HCT116 (cell line): Measurements from ENCODE around the gene OR2AE1. TPM values are rescaled to one million over a fixed set of nuclear protein-coding genes. Genes with fewer than 3 reads are reported as not detected.

Experiments
- ATAC-seq: fragments of 200-7000 bp; cut with Tn5 transposase; 2 replicates; pipeline ENCODE4 v1.9.1; 2020; ENCODE audit warnings: mild to moderate bottlenecking, moderate library complexity
- BruUV-seq: library from RNA; stranded (reverse); fragments of 400-500 nt; replicated peaks from 2 replicates; lab custom pipeline; 2021; lab: Mats Ljungman, UMichigan
- CTCF ChIA-PET: fragments of 300-600 bp; sonication (Branson Sonifier 250); formaldehyde crosslinking; loops from one replicate; lab custom pipeline; 2021; ENCODE audit warnings: antibody characterized with exemption; lab: Charles Lee
- POLR2A ChIA-PET: fragments of 300-600, 350-600 bp; sonication (Branson Sonifier 250); formaldehyde crosslinking; loops from one replicate; lab custom pipeline; 2021; ENCODE audit warnings: antibody characterized with exemption; lab: Charles Lee
- RAD21 ChIA-PET, 2 experiments: fragments of 300-600 bp; sonication (Branson Sonifier 250); formaldehyde crosslinking; loops; one replicate each; lab custom pipeline; 2023; ENCODE audit warnings: low total read pairs in 2 of 2; ENCODE audit not compliant: uncharacterized antibody in 2 of 2, unreplicated experiment in 2 of 2, low non-redundant PET in 1 of 2; lab: Charles Lee
- DNase-seq: peaks from one replicate; pipeline ENCODE4 v3.0.0-alpha.2; 2010; ENCODE audit warnings: low read depth, low spot score
- H2AFZ ChIP-seq: fragments of 200-600 bp; shearing (Covaris generic), sonication (generic); 2 replicates; pipeline ENCODE4 v1.6.1; 2017; ENCODE audit warnings: low read depth, mixed run types, mixed read lengths, antibody characterized with exemption, low read length; ENCODE audit not compliant: poor library complexity, severe bottlenecking
- H3K27ac ChIP-seq: 2 replicates; pipeline ENCODE4 v1.5.1; 2012; ENCODE audit warnings: low read depth, low read length
- H3K27me3 ChIP-seq: fragments of 200-600 bp; sonication (generic); 2 replicates; pipeline ENCODE4 v1.6.1; 2016; ENCODE audit warnings: mixed run types, low read length, mixed read lengths; ENCODE audit not compliant: insufficient read depth
- H3K36me3 ChIP-seq, 2 experiments: fragments of 200-500 bp in 1 of 2; fragments of 200-600 bp in 1 of 2; sonication (Bioruptor generic) in 1 of 2; sonication (generic) in 1 of 2; 2 replicates each; pipeline versions ENCODE4 v1.5.1 to v1.6.1; 2014 to 2016; ENCODE audit warnings: low read length in 2 of 2, inconsistent platforms in 1 of 2, mixed read lengths in 1 of 2, mixed run types in 1 of 2; ENCODE audit not compliant: insufficient read depth in 2 of 2, control insufficient read depth in 1 of 2
- H3K4me1 ChIP-seq, 2 experiments: fragments of 200-600 bp in 1 of 2; sonication (generic) in 1 of 2; 2 replicates each; pipeline versions ENCODE4 v1.5.1 to v1.6.1; 2012 to 2017; ENCODE audit warnings: low read length in 2 of 2, inconsistent platforms in 1 of 2, mild to moderate bottlenecking in 1 of 2, mixed read lengths in 1 of 2, mixed run types in 1 of 2, moderate library complexity in 1 of 2; ENCODE audit not compliant: insufficient read depth in 2 of 2, control insufficient read depth in 1 of 2
- H3K4me2 ChIP-seq: fragments of 200-600 bp; sonication (generic); 2 replicates; pipeline ENCODE4 v1.6.1; 2017; ENCODE audit warnings: mixed run types, low read length, mixed read lengths
- H3K4me3 ChIP-seq, 2 experiments: fragments of 200-600 bp in 1 of 2; sonication (generic) in 1 of 2; replicated peaks in 1 of 2; 2 replicates each; pipeline ENCODE4 v1.5.1; 2011 to 2016; ENCODE audit warnings: low read length in 2 of 2, control low read depth in 1 of 2, low read depth in 1 of 2, mild to moderate bottlenecking in 1 of 2, mixed read lengths in 1 of 2, mixed run types in 1 of 2
- H3K79me2 ChIP-seq: fragments of 200-600 bp; sonication (generic); 2 replicates; pipeline ENCODE4 v1.6.1; 2017; ENCODE audit warnings: mild to moderate bottlenecking, mixed run types, low read length, moderate library complexity, mixed read lengths; ENCODE audit not compliant: insufficient read depth
- H3K9ac ChIP-seq: fragments of 200-600 bp; sonication (generic); 2 replicates; pipeline ENCODE4 v1.6.1; 2016; ENCODE audit warnings: low read length, mixed read lengths
- H3K9me2 ChIP-seq: fragments of 200-600 bp; sonication (generic), shearing (Covaris generic); 2 replicates; pipeline ENCODE4 v1.6.1; 2017; ENCODE audit warnings: mixed run types, mild to moderate bottlenecking, moderate library complexity; ENCODE audit not compliant: insufficient read depth
- H3K9me3 ChIP-seq, 2 experiments: fragments of 200-500 bp in 1 of 2; fragments of 200-600 bp in 1 of 2; sonication (Bioruptor generic) in 1 of 2; sonication (generic) in 1 of 2; 2 replicates each; pipeline ENCODE4 v1.6.1; 2014 to 2017; ENCODE audit warnings: low read length in 2 of 2, mixed read lengths in 2 of 2, inconsistent platforms in 1 of 2, low read depth in 1 of 2, mild to moderate bottlenecking in 1 of 2, mixed run types in 1 of 2, moderate library complexity in 1 of 2; ENCODE audit not compliant: control insufficient read depth in 1 of 2, insufficient read depth in 1 of 2
- H4K20me1 ChIP-seq: fragments of 200-600 bp; sonication (generic), shearing (Covaris generic); 2 replicates; pipeline ENCODE4 v1.6.1; 2017; ENCODE audit warnings: mixed run types, mild to moderate bottlenecking, moderate library complexity; ENCODE audit not compliant: insufficient read depth
- CBX3 ChIP-seq: IDR thresholded peaks from 2 replicates; pipeline ENCODE4 v1.6.1; 2012; ENCODE audit warnings: low read depth
- CEBPB ChIP-seq: IDR thresholded peaks from 2 replicates; pipeline ENCODE4 v1.6.1; 2012; ENCODE audit warnings: low read depth
- CTCF ChIP-seq, 3 experiments: fragments of 200-600 bp in 1 of 3; sonication (generic) in 1 of 3; IDR thresholded peaks in 2 of 3; conservative IDR thresholded peaks in 1 of 3; 2 replicates each; pipeline ENCODE4 v1.5.1; 2012 to 2017; ENCODE audit warnings: low read depth in 2 of 3, low read length in 2 of 3, antibody characterized with exemption in 1 of 3, borderline replicate concordance in 1 of 3, control low read depth in 1 of 3, mild to moderate bottlenecking in 1 of 3, mixed read lengths in 1 of 3, mixed run types in 1 of 3, moderate library complexity in 1 of 3; ENCODE audit not compliant: insufficient read depth in 1 of 3
- EGR1 ChIP-seq: IDR thresholded peaks from 2 replicates; pipeline ENCODE4 v1.6.1; 2012; ENCODE audit warnings: low read depth
- ELF1 ChIP-seq: IDR thresholded peaks from 2 replicates; pipeline ENCODE4 v1.6.1; 2012; ENCODE audit warnings: low read depth, borderline replicate concordance
- EZH2 ChIP-seq: fragments of 200-600 bp; sonication (generic); IDR thresholded peaks from 2 replicates; pipeline ENCODE4 v1.6.1; 2017; ENCODE audit warnings: antibody characterized with exemption, mixed run types
- EZH2phosphoT487 ChIP-seq: fragments of 200-600 bp; IDR thresholded peaks from 2 replicates; pipeline ENCODE4 v1.6.1; 2018; ENCODE audit warnings: antibody characterized with exemption, borderline replicate concordance
- FOSL1 ChIP-seq: IDR thresholded peaks from 2 replicates; pipeline ENCODE4 v1.6.1; 2012; ENCODE audit warnings: low read depth
- POLR2A ChIP-seq: IDR thresholded peaks from 2 replicates; pipeline ENCODE4 v1.7.0; 2011; ENCODE audit warnings: borderline replicate concordance; ENCODE audit not compliant: insufficient read depth, insufficient read length; ENCODE audit errors: extremely low read depth
- POLR2AphosphoS5 ChIP-seq: IDR thresholded peaks from 2 replicates; pipeline ENCODE4 v1.6.1; 2011; ENCODE audit warnings: mild to moderate bottlenecking, low read depth, low read length, moderate library complexity
- RAD21 ChIP-seq: IDR thresholded peaks from 2 replicates; pipeline ENCODE4 v1.6.1; 2012; ENCODE audit warnings: low read depth, mild to moderate bottlenecking
- SP1 ChIP-seq: IDR thresholded peaks from 2 replicates; pipeline ENCODE4 v1.6.1; 2012; ENCODE audit warnings: low read depth
- SRF ChIP-seq: IDR thresholded peaks from 2 replicates; pipeline ENCODE4 v1.6.1; 2012; ENCODE audit warnings: low read depth
- TCF7L2 ChIP-seq: IDR thresholded peaks from 2 replicates; pipeline ENCODE4 v1.7.0; 2011; ENCODE audit warnings: borderline replicate concordance, inconsistent platforms; ENCODE audit not compliant: insufficient read depth, insufficient read length; ENCODE audit errors: extremely low read depth
- ZBTB33 ChIP-seq: IDR thresholded peaks from 2 replicates; pipeline ENCODE4 v1.6.1; 2011; ENCODE audit warnings: mild to moderate bottlenecking, low read length, moderate library complexity; ENCODE audit not compliant: insufficient replicate concordance; ENCODE audit errors: extremely low read depth
- ZFX ChIP-seq: fragments of 450-650 bp; IDR thresholded peaks from 2 replicates; pipeline ENCODE4 v1.6.1; 2017
- ZNF274 ChIP-seq: fragments of 200-500 bp; sonication (Bioruptor generic); IDR thresholded peaks from 2 replicates; pipeline ENCODE4 v1.6.1; 2014; ENCODE audit warnings: mild to moderate bottlenecking, low read depth, low read length, inconsistent platforms
- intact Hi-C: fragments of 100-400 bp; cut with micrococcal nuclease; formaldehyde crosslinking; loops from 2 replicates; pipeline ENCODE4 v1.10.0; 2022
- total RNA-seq: library from RNA; stranded (reverse); gene quantifications from one replicate; pipeline ENCODE4 v1.2.1, GENCODE V29; 2021; ENCODE audit not compliant: unreplicated experiment
- TF ChIP-seq, protein P1 (sequence below): IDR thresholded peaks from 2 replicates; pipeline ENCODE4 v1.6.1; 2012
- TF ChIP-seq, protein P2 (sequence below): IDR thresholded peaks from 2 replicates; pipeline ENCODE4 v1.6.1; 2012; ENCODE audit warnings: low read depth

The OR2AE1 gene
- total RNA-seq, 1 experiment from 2014 or later = not detected

GRCh38 chr7:99910976-99911375 lies 34.1 kb upstream of the OR2AE1 start:
- H3K4me3 ChIP-seq = no peak overlapping the region
- peaks cover 18 to 21% of the 10 kb centered on the region in 2 experiments; a peak in 3 of 4 replicates for H3K36me3 ChIP-seq
- ChIA-PET POLR2A (no interaction called here), RAD21 (no interaction called here)
- no peak overlapping the region for H3K27ac ChIP-seq
- H4K20me1 ChIP-seq = no peaks in the 10 kb centered on the region; the same call in 1 of the 2 replicates
- H3K27me3 ChIP-seq = no peaks in the 10 kb centered on the region
- ATAC-seq = no peak
- no peak for DNase-seq
- TF ChIP-seq POLR2AphosphoS5 = no peak
- TF ChIP-seq, protein P1, sequence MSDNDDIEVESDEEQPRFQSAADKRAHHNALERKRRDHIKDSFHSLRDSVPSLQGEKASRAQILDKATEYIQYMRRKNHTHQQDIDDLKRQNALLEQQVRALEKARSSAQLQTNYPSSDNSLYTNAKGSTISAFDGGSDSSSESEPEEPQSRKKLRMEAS = no peak
- TF ChIP-seq SP1 = no peak
- no peak for TF ChIP-seq ZNF274
- TF ChIP-seq TCF7L2 = no peak
- TF ChIP-seq ZFX = no peak
- TF ChIP-seq EZH2phosphoT487 = no peak
- TF ChIP-seq ZBTB33 = no peak
- no peak for TF ChIP-seq FOSL1
- TF ChIP-seq CEBPB = no peak
- no peak for TF ChIP-seq EGR1
- TF ChIP-seq SRF = no peak
- no peak for TF ChIP-seq CTCF (IDR thresholded peaks at IDR 0.05 in 2 of 3, conservative IDR thresholded peaks at IDR 0.05 in 1 of 3; ENCODE audit: borderline replicate concordance in 1 of 3, insufficient read depth in 1 of 3, low read depth in 2 of 3, low read length in 2 of 3)
- no peak for TF ChIP-seq CBX3
- TF ChIP-seq, protein P2, sequence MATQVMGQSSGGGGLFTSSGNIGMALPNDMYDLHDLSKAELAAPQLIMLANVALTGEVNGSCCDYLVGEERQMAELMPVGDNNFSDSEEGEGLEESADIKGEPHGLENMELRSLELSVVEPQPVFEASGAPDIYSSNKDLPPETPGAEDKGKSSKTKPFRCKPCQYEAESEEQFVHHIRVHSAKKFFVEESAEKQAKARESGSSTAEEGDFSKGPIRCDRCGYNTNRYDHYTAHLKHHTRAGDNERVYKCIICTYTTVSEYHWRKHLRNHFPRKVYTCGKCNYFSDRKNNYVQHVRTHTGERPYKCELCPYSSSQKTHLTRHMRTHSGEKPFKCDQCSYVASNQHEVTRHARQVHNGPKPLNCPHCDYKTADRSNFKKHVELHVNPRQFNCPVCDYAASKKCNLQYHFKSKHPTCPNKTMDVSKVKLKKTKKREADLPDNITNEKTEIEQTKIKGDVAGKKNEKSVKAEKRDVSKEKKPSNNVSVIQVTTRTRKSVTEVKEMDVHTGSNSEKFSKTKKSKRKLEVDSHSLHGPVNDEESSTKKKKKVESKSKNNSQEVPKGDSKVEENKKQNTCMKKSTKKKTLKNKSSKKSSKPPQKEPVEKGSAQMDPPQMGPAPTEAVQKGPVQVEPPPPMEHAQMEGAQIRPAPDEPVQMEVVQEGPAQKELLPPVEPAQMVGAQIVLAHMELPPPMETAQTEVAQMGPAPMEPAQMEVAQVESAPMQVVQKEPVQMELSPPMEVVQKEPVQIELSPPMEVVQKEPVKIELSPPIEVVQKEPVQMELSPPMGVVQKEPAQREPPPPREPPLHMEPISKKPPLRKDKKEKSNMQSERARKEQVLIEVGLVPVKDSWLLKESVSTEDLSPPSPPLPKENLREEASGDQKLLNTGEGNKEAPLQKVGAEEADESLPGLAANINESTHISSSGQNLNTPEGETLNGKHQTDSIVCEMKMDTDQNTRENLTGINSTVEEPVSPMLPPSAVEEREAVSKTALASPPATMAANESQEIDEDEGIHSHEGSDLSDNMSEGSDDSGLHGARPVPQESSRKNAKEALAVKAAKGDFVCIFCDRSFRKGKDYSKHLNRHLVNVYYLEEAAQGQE = no peak
- no peak for TF ChIP-seq ELF1
- no peak for TF ChIP-seq RAD21
- no peak for TF ChIP-seq POLR2A
- TF ChIP-seq EZH2 = no peak
- TF ChIP-seq, all 23 proteins: peak for 0
- H3K9me3 ChIP-seq = no peaks in the 10 kb centered on the region
- peaks cover 55% of the 10 kb centered on the region for H3K79me2 ChIP-seq
- intact Hi-C loops = loop anchor here (10.0 kb wide), 1 partner anchor 386 kb away; no protein-coding TSS in a partner anchor
- no peak overlapping the region for H2AFZ ChIP-seq
- no peaks in the 10 kb centered on the region for H3K9me2 ChIP-seq
- no peak overlapping the region for H3K9ac ChIP-seq
- no TSS peak for BruUV-seq
- no peaks in the 10 kb centered on the region for H3K4me1 ChIP-seq
- no peak overlapping the region for H3K4me2 ChIP-seq
- CTCF ChIA-PET = no interaction called here
